SK-N-SH (cell line): ENCODE data around the gene PEPD.

Experiments used
- CTCF ChIP-seq: fragments of 200-600 bp; sonication (generic); IDR thresholded peaks from 2 replicates; pipeline ENCODE4 v1.6.1; 2017; ENCODE audit warnings: antibody characterized with exemption, mild to moderate bottlenecking, moderate library complexity
- POLR2AphosphoS5 ChIP-seq: IDR thresholded peaks from 2 replicates; pipeline ENCODE4 v1.6.1; 2012; ENCODE audit warnings: low read depth, low read length
- YY1 ChIP-seq: IDR thresholded peaks from 2 replicates; pipeline ENCODE4 v1.4.0; 2012; ENCODE audit warnings: low read depth, mild to moderate bottlenecking
- ZBTB33 ChIP-seq: IDR thresholded peaks from 2 replicates; pipeline ENCODE4 v1.4.0; 2012; ENCODE audit warnings: low read depth, borderline replicate concordance

DNA sequence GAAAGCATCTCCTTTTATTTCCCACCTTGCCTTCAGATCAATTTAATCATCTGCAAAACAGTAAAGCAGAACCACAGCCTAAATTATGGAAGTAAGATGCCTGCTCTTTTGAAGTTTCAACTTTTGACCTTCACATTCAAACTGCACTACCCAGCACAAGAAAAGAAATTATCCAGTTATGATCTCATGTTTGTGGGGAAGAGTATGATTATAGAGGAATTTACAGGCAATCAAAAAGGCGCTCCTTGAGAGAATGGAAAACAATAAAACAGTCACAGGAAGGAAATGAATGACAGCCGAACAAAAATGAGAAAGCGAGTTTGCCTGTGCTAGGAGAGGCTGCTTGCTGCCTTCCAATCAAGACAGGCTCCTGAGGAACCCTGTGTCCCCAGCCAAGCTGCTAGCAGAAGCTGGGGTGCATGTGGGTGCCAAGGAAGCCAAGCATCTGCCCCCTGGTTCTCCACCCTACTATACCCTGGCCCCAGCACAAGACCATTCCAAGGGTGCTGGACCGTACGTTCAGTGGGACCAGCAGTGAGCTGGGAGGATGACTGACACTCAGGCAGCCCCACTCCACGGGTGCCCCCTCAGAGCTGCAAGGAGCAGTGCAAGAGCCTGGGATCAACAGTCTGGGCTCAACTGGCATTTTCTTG is 47.8 kb downstream of the PEPD start:
- TF ChIP-seq YY1 (no peak), POLR2AphosphoS5 (no peak), CTCF (no peak), ZBTB33 (no peak)
